HepG2 (cell line): Measurements from ENCODE around the gene PTGR1. TPM values are rescaled to one million over a fixed set of nuclear protein-coding genes. Genes with fewer than 3 reads are reported as not detected.

Experiments used
- ARID4A ChIP-seq: sonication (generic); formaldehyde crosslinking; IDR thresholded peaks from 2 replicates; pipeline ENCODE4 v1.5.0; 2020; ENCODE audit warnings: mild to moderate bottlenecking, missing genetic modification reagents, borderline replicate concordance
- ASH2L ChIP-seq: fragments of 300-600, 200-600 bp; sonication (generic); IDR thresholded peaks from 2 replicates; pipeline ENCODE4 v1.7.0; 2017; ENCODE audit warnings: low read depth, mild to moderate bottlenecking, moderate library complexity, mixed read lengths, low read length; ENCODE audit not compliant: insufficient read length
- DR1 ChIP-seq: sonication (generic); formaldehyde crosslinking; IDR thresholded peaks from 2 replicates; pipeline ENCODE4 v1.8.0; 2021; ENCODE audit warnings: mild to moderate bottlenecking, missing genetic modification reagents, inconsistent platforms
- ESRRA ChIP-seq: sonication (generic); formaldehyde crosslinking; IDR thresholded peaks from 2 replicates; pipeline ENCODE4 v1.5.1; 2020; ENCODE audit warnings: mild to moderate bottlenecking, low read depth, missing genetic modification reagents
- ISL2 ChIP-seq: sonication (generic); formaldehyde crosslinking; IDR thresholded peaks from 2 replicates; pipeline ENCODE4 v1.5.0; 2020; ENCODE audit warnings: missing genetic modification reagents
- JUND ChIP-seq: sonication (generic); formaldehyde crosslinking; IDR thresholded peaks from 2 replicates; pipeline ENCODE4 v1.8.0; 2022; ENCODE audit warnings: mild to moderate bottlenecking, missing genetic modification reagents
- MTERF4 ChIP-seq: sonication (generic); formaldehyde crosslinking; IDR thresholded peaks from 2 replicates; pipeline ENCODE4 v1.8.0; 2023; ENCODE audit warnings: mild to moderate bottlenecking, missing genetic modification reagents
- SMAD3 ChIP-seq: sonication (generic); formaldehyde crosslinking; IDR thresholded peaks from 2 replicates; pipeline ENCODE4 v1.4.0; 2020; ENCODE audit warnings: missing genetic modification reagents
- SMARCC2 ChIP-seq: fragments of 450-650 bp; IDR thresholded peaks from 2 replicates; pipeline ENCODE4 v1.6.1; 2017; ENCODE audit warnings: antibody characterized with exemption, mild to moderate bottlenecking
- SP4 ChIP-seq: sonication (generic); formaldehyde crosslinking; IDR thresholded peaks from 2 replicates; pipeline ENCODE4 v1.8.1; 2023; ENCODE audit warnings: mild to moderate bottlenecking, missing genetic modification reagents
- SRSF9 ChIP-seq: fragments of 200-400 bp; formaldehyde crosslinking; IDR thresholded peaks from 2 replicates; pipeline ENCODE4 v1.6.1; 2018; ENCODE audit warnings: borderline replicate concordance, mild to moderate bottlenecking, low read depth, low read length; ENCODE audit not compliant: insufficient read depth, poor library complexity, severe bottlenecking
- TBX3 ChIP-seq: fragments of 450-650 bp; IDR thresholded peaks from 2 replicates; pipeline ENCODE4 v1.6.1; 2017; ENCODE audit warnings: antibody characterized with exemption, mild to moderate bottlenecking, inconsistent platforms, borderline replicate concordance
- TRAFD1 ChIP-seq: sonication (generic); formaldehyde crosslinking; IDR thresholded peaks from 2 replicates; pipeline ENCODE4 v1.5.1; 2020; ENCODE audit warnings: missing genetic modification reagents, mild to moderate bottlenecking, borderline replicate concordance
- ZFP1 ChIP-seq: IDR thresholded peaks from 2 replicates; pipeline ENCODE4 v1.6.1; 2016
- ZFP41 ChIP-seq: sonication (generic); formaldehyde crosslinking; IDR thresholded peaks from 2 replicates; pipeline ENCODE4 v1.4.0; 2020; ENCODE audit warnings: mild to moderate bottlenecking, missing genetic modification reagents, borderline replicate concordance
- ZNF205 ChIP-seq: IDR thresholded peaks from 2 replicates; pipeline ENCODE4 v1.6.1; 2018; ENCODE audit warnings: missing biosample characterization, missing genetic modification reagents
- ZNF331 ChIP-seq: sonication (generic); formaldehyde crosslinking; IDR thresholded peaks from 2 replicates; pipeline ENCODE4 v1.4.0; 2020; ENCODE audit warnings: missing genetic modification reagents
- ZNF350 ChIP-seq: sonication (generic); formaldehyde crosslinking; IDR thresholded peaks from 2 replicates; pipeline ENCODE4 v1.4.0; 2020; ENCODE audit warnings: mild to moderate bottlenecking, low read depth, missing genetic modification reagents, borderline replicate concordance
- ZNF570 ChIP-seq: sonication (generic); formaldehyde crosslinking; IDR thresholded peaks from 2 replicates; pipeline ENCODE4 v1.4.0; 2020; ENCODE audit warnings: mild to moderate bottlenecking, missing genetic modification reagents, borderline replicate concordance
- ZNF737 ChIP-seq: sonication (generic); formaldehyde crosslinking; IDR thresholded peaks from 2 replicates; pipeline ENCODE4 v1.5.0; 2020; ENCODE audit warnings: missing genetic modification reagents, mild to moderate bottlenecking, borderline replicate concordance
- ZNF773 ChIP-seq: sonication (generic); formaldehyde crosslinking; IDR thresholded peaks from 2 replicates; pipeline ENCODE4 v1.4.0; 2020; ENCODE audit warnings: missing genetic modification reagents, borderline replicate concordance
- ZNF850 ChIP-seq: sonication (generic); formaldehyde crosslinking; conservative IDR thresholded peaks from 2 replicates; pipeline ENCODE4 v1.9.0; 2021; ENCODE audit warnings: mild to moderate bottlenecking, missing genetic modification reagents
- ZSCAN29 ChIP-seq: sonication (generic); formaldehyde crosslinking; conservative IDR thresholded peaks from 2 replicates; pipeline ENCODE4 v1.4.0; 2020; ENCODE audit warnings: mild to moderate bottlenecking, missing genetic modification reagents
- polyA plus RNA-seq, 8 experiments: library from polyadenylated mRNA; depleted of rRNA in 3 of 8; stranded (reverse) in 7 of 8; unstranded in 1 of 8; fragments of >200 nt; fragmentation: Illumina TruSeq in 4 of 8; extraction: Trizol in 4 of 8; gene quantifications; 2 replicates each; pipeline versions ENCODE4 v1.2.1 to v1.2.3, GENCODE V29; 2011 to 2016; ENCODE audit warnings: low read depth in 4 of 8, missing spikeins in 1 of 8, mixed read lengths in 1 of 8; ENCODE audit not compliant: insufficient read depth in 1 of 8
- total RNA-seq, 5 experiments: library from RNA; depleted of rRNA; stranded (reverse); fragments of >200 nt; fragmentation: Illumina TruSeq; extraction: Trizol; gene quantifications; 2 replicates each; pipeline ENCODE4 v1.2.3, GENCODE V29; 2016; ENCODE audit warnings: low read depth in 1 of 5

PTGR1 gene
- total and polyA plus RNA-seq, 2 of the 13 experiments (the other 11 are each of a cell fraction or from before 2014, with no cell fraction given): 6.0 to 15.8 TPM

- TF ChIP-seq MTERF4 (CRISPR knock-in tag): peak; percentile 20; the same call in 1 of the 2 replicates
- no peak for TF ChIP-seq ZNF850 (CRISPR knock-in tag)
- TF ChIP-seq ZNF737 (CRISPR knock-in tag): no peak
- TF ChIP-seq ZNF331 (CRISPR knock-in tag): peak; percentile 91
- TF ChIP-seq ZNF205 (CRISPR knock-in tag): peak; percentile 11; the same call in 1 of the 2 replicates
- TF ChIP-seq DR1 (CRISPR knock-in tag): peak; percentile 93
- TF ChIP-seq ESRRA: no peak; the same call in 1 of the 2 replicates
- no peak; the same call in 1 of the 2 replicates for TF ChIP-seq TRAFD1
- no peak; the same call in none of the 2 replicates for TF ChIP-seq ZNF350 (CRISPR knock-in tag)
- no peak for TF ChIP-seq ZSCAN29
- no peak; the same call in 1 of the 2 replicates for TF ChIP-seq JUND
- no peak for TF ChIP-seq SRSF9
- no peak; the same call in 1 of the 2 replicates for TF ChIP-seq SMAD3 (CRISPR knock-in tag)
- TF ChIP-seq TBX3: no peak; the same call in 1 of the 2 replicates
- no peak for TF ChIP-seq ZFP41 (CRISPR knock-in tag)
- peak; percentile 83 for TF ChIP-seq ASH2L
- no peak for TF ChIP-seq SMARCC2
- peak; percentile 69 for TF ChIP-seq SP4 (CRISPR knock-in tag)
- TF ChIP-seq ZFP1: no peak
- TF ChIP-seq ZNF570 (CRISPR knock-in tag): no peak; the same call in 1 of the 2 replicates
- TF ChIP-seq ISL2 (CRISPR knock-in tag): no peak; the same call in 1 of the 2 replicates
- TF ChIP-seq ZNF773 (CRISPR knock-in tag): no peak; the same call in 1 of the 2 replicates
- TF ChIP-seq ARID4A: peak; percentile 98
Observed at GRCh38 chr9:111631214-111631971, 31.9 kb upstream of the PTGR1 start, which contains the start of gene DNAJC25 (continued).
